Sigmoid colon (tissue), 7 donors: ENCODE results near the gene CTNND2. TPM values are rescaled to one million over a fixed set of nuclear protein-coding genes. Genes with fewer than 3 reads are reported as not detected.

Experiments used
- DNase-seq: peaks from one replicate; pipeline ENCODE4 v3.0.0-alpha.2; 2019
- H3K27ac ChIP-seq, 4 donors: fragments of 200-600 bp; sonication (generic); one replicate each; pipeline ENCODE4 v1.5.1; 2016 to 2019; ENCODE audit warnings: mild to moderate bottlenecking in 1 of 4
- H3K27me3 ChIP-seq, 3 donors: fragments of 200-600 bp; sonication (generic); one replicate each; pipeline ENCODE4 v1.5.1; 2019; ENCODE audit warnings: mild to moderate bottlenecking in 1 of 3
- H3K36me3 ChIP-seq, 4 donors: fragments of 200-600 bp; sonication (generic); one replicate each; pipeline ENCODE4 v1.5.1; 2016 to 2019
- H3K4me1 ChIP-seq, 4 donors: fragments of 200-600 bp; sonication (generic); one replicate each; pipeline ENCODE4 v1.5.1; 2017 to 2019
- H3K4me3 ChIP-seq, 4 donors: fragments of 200-600 bp; sonication (generic); one replicate each; pipeline ENCODE4 v1.5.1; 2017 to 2019; ENCODE audit warnings: mild to moderate bottlenecking in 2 of 4, moderate library complexity in 1 of 4
- H3K9me3 ChIP-seq, 4 donors: fragments of 200-600 bp in 3 of 4; sonication (generic) in 3 of 4; one replicate each; pipeline versions ENCODE4 v1.5.1 to v1.6.1; 2013 to 2019
- EP300 ChIP-seq, 4 donors: sonication (generic); formaldehyde crosslinking; IDR thresholded peaks; one replicate each; pipeline ENCODE4 v1.6.1; 2017; ENCODE audit warnings: antibody characterized with exemption in 4 of 4
- POLR2A ChIP-seq, 2 donors: fragments of 450-650 bp; IDR thresholded peaks; one replicate each; pipeline ENCODE4 v1.6.1; 2016; ENCODE audit warnings: antibody characterized with exemption in 2 of 2, mild to moderate bottlenecking in 2 of 2, moderate library complexity in 2 of 2
- POLR2AphosphoS5 ChIP-seq, 4 donors: sonication (generic); formaldehyde crosslinking; IDR thresholded peaks; one replicate each; pipeline ENCODE4 v1.6.1; 2017; ENCODE audit warnings: antibody characterized with exemption in 4 of 4
- WGBS, 2 donors: extraction: QIAGEN DNeasy Blood & Tissue Kit; methylation state at CpG; one replicate each; pipeline ENCODE4 v1.1.7; 2013; 5-methylcytosine and 5-hydroxymethylcytosine counted together
- intact Hi-C: fragments of 100-400 bp; cut with DNase I; formaldehyde crosslinking; loops from one replicate; pipeline ENCODE4 v1.15.1; 2023
- polyA plus RNA-seq, 3 donors: library from polyadenylated mRNA; stranded (reverse); fragments of 200-250 nt; gene quantifications; one replicate each; pipeline ENCODE4 v1.2.3, GENCODE V29; 2013
- total RNA-seq, 4 donors: library from RNA; depleted of rRNA; stranded (reverse); fragments of >200 nt; gene quantifications; one replicate each; pipeline ENCODE4 v1.1.0, GENCODE V29; 2016
- TF ChIP-seq, protein P1 (sequence below), 4 experiments: fragments of 450-650 bp in 3 of 4; fragments of 200-600 bp in 1 of 4; IDR thresholded peaks; one replicate each; pipeline ENCODE4 v1.5.1; 2016 to 2019; ENCODE audit warnings: antibody characterized with exemption in 4 of 4, mild to moderate bottlenecking in 3 of 4, moderate library complexity in 2 of 4
- donor health status: healthy with polysubstance abuse.
- donor health status: Bipolar disorder and iron deficiency.
- donor health status: healthy.

The CTNND2 gene
- total and polyA plus RNA-seq, 7 donors: 0.36 to 2.5 (median 0.84) TPM; not detected in 1

DNA sequence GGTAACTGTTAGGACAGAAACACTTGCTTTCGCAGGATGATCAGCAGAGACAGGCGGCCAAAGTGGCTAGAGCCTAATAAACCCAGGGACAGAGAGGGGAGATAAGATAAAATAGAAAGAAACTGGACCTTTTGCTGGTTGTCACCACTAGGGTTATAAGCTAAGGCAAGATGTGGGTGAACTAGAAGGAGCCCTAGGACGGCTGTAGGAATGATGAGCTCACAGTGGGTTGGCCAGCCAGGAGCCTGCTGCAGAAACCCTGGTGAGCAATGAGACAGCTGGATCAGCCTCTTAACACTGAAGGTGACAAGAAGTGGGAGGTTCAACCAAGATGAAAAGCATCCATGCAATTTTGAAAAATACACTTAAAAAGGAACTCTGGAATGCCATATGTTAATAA lies 13.5 kb downstream of the CTNND2 start:
- Histone ChIP-seq H3K27me3 (no peaks in the 10 kb centered on the region), H3K4me3 (no peak overlapping the region), H3K9me3 (no peaks in the 10 kb centered on the region), H3K36me3 (no peaks in the 10 kb centered on the region), H3K27ac (no peak overlapping the region), H3K4me1 (no peaks in the 10 kb centered on the region)
- 64 to 71% methylated on average over 3 of the region's 3 CpGs for WGBS, 2 donors
- DNase-seq: no peak
- TF ChIP-seq, protein P1, sequence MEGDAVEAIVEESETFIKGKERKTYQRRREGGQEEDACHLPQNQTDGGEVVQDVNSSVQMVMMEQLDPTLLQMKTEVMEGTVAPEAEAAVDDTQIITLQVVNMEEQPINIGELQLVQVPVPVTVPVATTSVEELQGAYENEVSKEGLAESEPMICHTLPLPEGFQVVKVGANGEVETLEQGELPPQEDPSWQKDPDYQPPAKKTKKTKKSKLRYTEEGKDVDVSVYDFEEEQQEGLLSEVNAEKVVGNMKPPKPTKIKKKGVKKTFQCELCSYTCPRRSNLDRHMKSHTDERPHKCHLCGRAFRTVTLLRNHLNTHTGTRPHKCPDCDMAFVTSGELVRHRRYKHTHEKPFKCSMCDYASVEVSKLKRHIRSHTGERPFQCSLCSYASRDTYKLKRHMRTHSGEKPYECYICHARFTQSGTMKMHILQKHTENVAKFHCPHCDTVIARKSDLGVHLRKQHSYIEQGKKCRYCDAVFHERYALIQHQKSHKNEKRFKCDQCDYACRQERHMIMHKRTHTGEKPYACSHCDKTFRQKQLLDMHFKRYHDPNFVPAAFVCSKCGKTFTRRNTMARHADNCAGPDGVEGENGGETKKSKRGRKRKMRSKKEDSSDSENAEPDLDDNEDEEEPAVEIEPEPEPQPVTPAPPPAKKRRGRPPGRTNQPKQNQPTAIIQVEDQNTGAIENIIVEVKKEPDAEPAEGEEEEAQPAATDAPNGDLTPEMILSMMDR (IDR thresholded peaks at IDR 0.05): no peak
- TF ChIP-seq POLR2AphosphoS5 (IDR thresholded peaks at IDR 0.05) (no peak), POLR2A (IDR thresholded peaks at IDR 0.05) (no peak), EP300 (IDR thresholded peaks at IDR 0.05) (no peak)
- intact Hi-C loops: no loop called here

DNA sequence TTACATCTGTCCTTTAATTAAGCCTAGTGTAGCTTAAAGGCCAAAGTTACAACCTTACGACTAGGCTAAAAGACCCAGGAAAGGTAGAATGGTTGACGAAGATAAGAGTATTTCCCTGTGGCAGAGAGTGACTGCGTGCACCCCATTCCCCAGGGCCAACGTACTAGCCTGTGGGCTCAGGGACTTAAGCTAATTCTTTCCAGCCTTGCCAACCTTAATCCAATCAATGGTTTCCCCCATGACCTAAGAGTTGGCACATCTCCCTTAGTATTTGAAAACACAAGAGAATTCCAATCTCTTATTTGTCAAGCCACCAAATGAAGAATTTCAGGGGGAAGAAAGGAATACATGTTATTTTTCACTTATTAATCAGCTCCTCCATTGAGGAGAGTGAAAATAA lies 16.0 kb downstream of the CTNND2 start:
- TF ChIP-seq, protein P1 (IDR thresholded peaks at IDR 0.05): no peak
- TF ChIP-seq POLR2A (IDR thresholded peaks at IDR 0.05) (no peak), EP300 (IDR thresholded peaks at IDR 0.05) (no peak), POLR2AphosphoS5 (IDR thresholded peaks at IDR 0.05) (no peak)
- 88 to 95% methylated on average over 4 of the region's 4 CpGs for WGBS, 2 donors
- intact Hi-C loops: no loop called here

DNA sequence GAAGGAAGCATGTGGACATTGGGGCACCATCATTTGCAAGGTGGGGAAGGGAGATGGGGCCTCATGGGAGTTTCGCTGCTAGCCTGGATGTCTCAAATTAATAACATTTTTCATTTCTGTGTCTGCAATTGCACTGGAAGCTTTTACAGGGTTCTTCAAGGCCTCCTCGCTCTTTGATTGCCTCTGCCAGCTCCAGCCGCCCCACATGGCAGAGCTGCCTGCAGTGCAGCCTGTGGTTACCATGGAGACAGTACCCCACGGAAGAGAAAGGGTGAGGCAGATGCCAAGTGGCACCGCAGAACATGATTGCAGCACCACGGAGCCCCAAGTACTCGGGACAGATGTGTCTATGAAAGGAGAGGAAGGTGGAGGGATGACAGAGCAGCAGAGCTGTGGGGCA lies 25.4 kb downstream of the CTNND2 start:
- Histone ChIP-seq H3K36me3 (no peaks in the 10 kb centered on the region), H3K27me3 (no peaks in the 10 kb centered on the region), H3K9me3 (no peaks in the 10 kb centered on the region), H3K27ac (no peak overlapping the region), H3K4me3 (no peak overlapping the region), H3K4me1 (no peaks in the 10 kb centered on the region)
- DNase-seq: no peak
- intact Hi-C loops: no loop called here
- 74 to 78% methylated on average over 7 of the region's 7 CpGs for WGBS, 2 donors
- no peak for TF ChIP-seq POLR2A (IDR thresholded peaks at IDR 0.05)
- no peak for TF ChIP-seq POLR2AphosphoS5 (IDR thresholded peaks at IDR 0.05)
- TF ChIP-seq EP300 (IDR thresholded peaks at IDR 0.05): no peak
- TF ChIP-seq, protein P1 (IDR thresholded peaks at IDR 0.05): no peak

More for the DNA sequence above, 16.0 kb downstream of the CTNND2 start:
- no peak overlapping the region for H3K4me3 ChIP-seq
- H3K36me3 ChIP-seq: no peaks in the 10 kb centered on the region
- no peaks in the 10 kb centered on the region for H3K4me1 ChIP-seq
- no peak overlapping the region for H3K27ac ChIP-seq
- H3K27me3 ChIP-seq: no peaks in the 10 kb centered on the region
- H3K9me3 ChIP-seq: no peaks in the 10 kb centered on the region
- no peak for DNase-seq

DNA sequence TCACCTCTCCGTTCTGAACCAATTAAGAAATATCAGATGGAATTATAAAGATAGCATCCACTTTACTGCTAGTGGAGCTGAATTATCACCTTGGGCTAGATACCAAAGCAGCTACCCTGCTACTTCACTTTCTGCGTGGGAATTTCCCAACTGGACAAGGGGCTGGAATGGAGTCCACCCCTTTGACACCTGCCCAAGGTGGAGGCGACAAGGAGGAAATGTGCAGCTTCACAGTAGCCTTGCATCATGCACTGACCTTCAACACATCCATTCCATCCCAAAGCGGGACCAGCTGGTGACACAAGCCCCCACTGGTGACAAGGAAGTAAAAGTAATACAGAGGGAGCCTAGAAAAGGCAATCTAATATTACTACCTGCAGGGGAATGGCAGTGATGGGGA lies 30.7 kb downstream of the CTNND2 start:
- intact Hi-C loops: no loop called here

More for the DNA sequence above, 30.7 kb downstream of the CTNND2 start:
- WGBS, 2 donors: 64 to 84% methylated on average over 4 of the region's 4 CpGs
- Histone ChIP-seq H3K27me3 (no peaks in the 10 kb centered on the region), H3K27ac (no peak overlapping the region), H3K9me3 (no peaks in the 10 kb centered on the region), H3K36me3 (no peaks in the 10 kb centered on the region), H3K4me1 (no peaks in the 10 kb centered on the region), H3K4me3 (no peak overlapping the region)
- TF ChIP-seq, protein P1 (IDR thresholded peaks at IDR 0.05): no peak
- no peak for TF ChIP-seq POLR2A (IDR thresholded peaks at IDR 0.05)
- TF ChIP-seq POLR2AphosphoS5 (IDR thresholded peaks at IDR 0.05): no peak
- no peak for TF ChIP-seq EP300 (IDR thresholded peaks at IDR 0.05)
- DNase-seq: no peak
